Stomach (tissue), 4 donors: ENCODE data around the gene PIKFYVE.

ENCODE experiments used
- EP300 ChIP-seq: sonication (generic); formaldehyde crosslinking; IDR thresholded peaks from one replicate; pipeline ENCODE4 v1.6.1; 2017; ENCODE audit warnings: antibody characterized with exemption
- POLR2AphosphoS5 ChIP-seq, 3 donors: sonication (generic); formaldehyde crosslinking; IDR thresholded peaks; one replicate each; pipeline ENCODE4 v1.6.1; 2016; ENCODE audit warnings: antibody characterized with exemption in 3 of 3
- TF ChIP-seq, protein P1 (sequence below), 7 experiments: fragments of 450-650 bp in 4 of 7; fragments of 200-600 bp in 3 of 7; sonication (generic) in 3 of 7; IDR thresholded peaks; one replicate each; pipeline ENCODE4 v1.5.1; 2016 to 2019; ENCODE audit warnings: antibody characterized with exemption in 7 of 7, control low read depth in 2 of 7, mild to moderate bottlenecking in 1 of 7

DNA sequence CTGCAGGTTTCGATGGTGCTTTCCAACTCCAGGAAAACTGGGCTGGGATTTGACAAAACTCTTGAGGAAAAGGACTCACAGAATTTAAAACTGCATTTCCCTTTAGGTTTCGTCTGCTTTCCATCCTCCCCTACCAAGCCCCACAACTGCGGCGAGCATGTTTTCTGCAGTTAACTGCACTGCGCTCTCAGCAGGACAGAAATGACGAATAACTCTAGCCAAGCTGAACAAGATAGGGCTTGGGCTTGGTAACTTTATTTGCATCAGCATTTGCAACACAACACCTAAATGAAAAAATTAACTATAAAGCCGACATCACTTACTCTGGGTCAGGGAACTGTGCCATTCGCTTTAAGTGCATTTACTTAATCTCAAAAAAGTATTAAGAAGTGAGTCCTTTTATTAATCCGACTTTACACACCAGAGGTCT lies 669 bp upstream of the PIKFYVE start:
- TF ChIP-seq, protein P1, sequence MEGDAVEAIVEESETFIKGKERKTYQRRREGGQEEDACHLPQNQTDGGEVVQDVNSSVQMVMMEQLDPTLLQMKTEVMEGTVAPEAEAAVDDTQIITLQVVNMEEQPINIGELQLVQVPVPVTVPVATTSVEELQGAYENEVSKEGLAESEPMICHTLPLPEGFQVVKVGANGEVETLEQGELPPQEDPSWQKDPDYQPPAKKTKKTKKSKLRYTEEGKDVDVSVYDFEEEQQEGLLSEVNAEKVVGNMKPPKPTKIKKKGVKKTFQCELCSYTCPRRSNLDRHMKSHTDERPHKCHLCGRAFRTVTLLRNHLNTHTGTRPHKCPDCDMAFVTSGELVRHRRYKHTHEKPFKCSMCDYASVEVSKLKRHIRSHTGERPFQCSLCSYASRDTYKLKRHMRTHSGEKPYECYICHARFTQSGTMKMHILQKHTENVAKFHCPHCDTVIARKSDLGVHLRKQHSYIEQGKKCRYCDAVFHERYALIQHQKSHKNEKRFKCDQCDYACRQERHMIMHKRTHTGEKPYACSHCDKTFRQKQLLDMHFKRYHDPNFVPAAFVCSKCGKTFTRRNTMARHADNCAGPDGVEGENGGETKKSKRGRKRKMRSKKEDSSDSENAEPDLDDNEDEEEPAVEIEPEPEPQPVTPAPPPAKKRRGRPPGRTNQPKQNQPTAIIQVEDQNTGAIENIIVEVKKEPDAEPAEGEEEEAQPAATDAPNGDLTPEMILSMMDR (IDR thresholded peaks at IDR 0.05): no peak
- TF ChIP-seq EP300: no peak
- TF ChIP-seq POLR2AphosphoS5 (IDR thresholded peaks at IDR 0.05): no peak
